ENCODE measurements around the gene SLC29A4.
A peak's percentile ranks its signal among the peaks of the same experiment; 100 is the strongest.
"Not testable (repeated sequence)": the region's sequence is repeated elsewhere in the genome, so short reads cannot be mapped to it uniquely, and the experiment has no call there.

SLC29A4 gene

DNA sequence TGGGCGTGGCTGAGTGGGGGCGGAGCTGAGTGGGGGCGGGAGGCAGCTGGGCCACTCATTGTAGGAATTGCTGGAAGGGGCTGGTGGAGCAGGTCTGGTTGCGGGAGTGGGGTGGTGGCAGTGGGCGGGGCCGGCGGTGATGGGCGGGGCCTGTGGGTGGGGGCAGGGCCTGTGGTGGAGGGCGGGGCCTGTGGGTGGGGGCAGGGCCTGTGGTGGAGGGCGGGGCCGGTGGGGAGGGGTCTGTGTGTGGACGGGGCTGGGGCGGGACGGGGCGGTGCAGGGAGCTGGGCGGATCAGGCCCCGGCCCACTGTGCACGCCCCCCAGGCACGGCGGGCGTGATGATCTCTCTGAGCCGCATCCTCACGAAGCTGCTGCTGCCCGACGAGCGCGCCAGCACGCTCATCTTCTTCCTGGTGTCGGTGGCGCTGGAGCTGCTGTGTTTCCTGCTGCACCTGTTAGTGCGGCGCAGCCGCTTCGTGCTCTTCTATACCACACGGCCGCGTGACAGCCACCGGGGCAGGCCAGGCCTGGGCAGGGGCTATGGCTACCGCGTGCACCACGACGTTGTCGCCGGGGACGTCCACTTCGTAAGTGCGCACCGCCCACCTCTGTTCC, 14.0 kb downstream of the SLC29A4 start:
- DNase-seq (ENCODE audit: low read depth) = peak; percentile 66

DNA sequence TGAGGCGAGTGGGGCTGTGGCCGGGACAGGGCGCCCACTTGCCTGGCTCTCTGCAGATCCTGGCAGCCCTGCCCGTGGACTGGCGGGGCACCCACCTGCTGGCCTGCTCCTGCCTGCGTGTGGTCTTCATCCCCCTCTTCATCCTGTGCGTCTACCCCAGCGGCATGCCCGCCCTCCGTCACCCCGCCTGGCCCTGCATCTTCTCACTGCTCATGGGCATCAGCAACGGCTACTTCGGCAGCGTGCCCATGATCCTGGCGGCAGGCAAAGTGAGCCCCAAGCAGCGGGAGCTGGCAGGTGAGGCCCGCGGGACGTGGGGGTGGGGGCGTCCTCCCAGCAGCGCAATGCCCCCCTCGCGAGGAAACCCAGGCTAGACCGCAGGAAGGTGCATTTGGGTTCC, 17.6 kb downstream of the SLC29A4 start:
- no peak for DNase-seq (ENCODE audit: low read depth)

DNA sequence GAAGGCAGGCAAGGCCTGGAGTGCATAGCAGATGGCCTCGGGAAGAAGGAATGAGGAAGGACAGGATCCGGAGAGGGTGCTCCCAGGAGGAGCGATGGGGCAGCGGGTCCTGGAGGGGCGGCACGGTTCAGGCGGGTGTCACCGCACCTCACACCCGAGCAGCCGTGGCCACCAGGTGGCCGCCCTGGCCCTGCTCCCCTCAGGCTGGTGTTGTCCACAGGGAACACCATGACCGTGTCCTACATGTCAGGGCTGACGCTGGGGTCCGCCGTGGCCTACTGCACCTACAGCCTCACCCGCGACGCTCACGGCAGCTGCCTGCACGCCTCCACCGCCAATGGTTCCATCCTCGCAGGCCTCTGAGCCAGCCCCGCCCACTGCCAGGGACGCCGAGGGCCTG, 19.8 kb downstream of the SLC29A4 start:
- DNase-seq (ENCODE audit: low read depth) = no peak

DNA sequence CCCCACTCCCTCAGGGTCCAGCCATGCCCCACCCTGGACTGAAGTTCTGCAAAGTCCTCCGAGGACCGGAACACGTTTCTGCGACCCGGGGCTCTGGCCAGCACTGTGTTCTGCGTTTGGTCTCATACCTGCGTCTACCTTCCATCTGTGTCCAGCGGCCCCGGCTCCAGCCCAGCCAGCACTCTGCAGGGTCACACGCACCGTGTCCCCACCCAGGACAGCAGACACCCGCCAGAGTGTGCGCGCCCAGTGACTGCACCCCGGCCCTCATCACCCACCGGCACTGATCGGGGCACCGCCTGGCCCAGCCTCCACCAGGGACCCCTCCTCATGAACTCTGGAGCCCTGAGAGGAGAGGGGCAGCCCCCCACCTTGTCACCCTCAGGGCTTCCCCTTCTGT, 20.3 kb downstream of the SLC29A4 start:
- DNase-seq (ENCODE audit: low read depth) = no peak

DNA sequence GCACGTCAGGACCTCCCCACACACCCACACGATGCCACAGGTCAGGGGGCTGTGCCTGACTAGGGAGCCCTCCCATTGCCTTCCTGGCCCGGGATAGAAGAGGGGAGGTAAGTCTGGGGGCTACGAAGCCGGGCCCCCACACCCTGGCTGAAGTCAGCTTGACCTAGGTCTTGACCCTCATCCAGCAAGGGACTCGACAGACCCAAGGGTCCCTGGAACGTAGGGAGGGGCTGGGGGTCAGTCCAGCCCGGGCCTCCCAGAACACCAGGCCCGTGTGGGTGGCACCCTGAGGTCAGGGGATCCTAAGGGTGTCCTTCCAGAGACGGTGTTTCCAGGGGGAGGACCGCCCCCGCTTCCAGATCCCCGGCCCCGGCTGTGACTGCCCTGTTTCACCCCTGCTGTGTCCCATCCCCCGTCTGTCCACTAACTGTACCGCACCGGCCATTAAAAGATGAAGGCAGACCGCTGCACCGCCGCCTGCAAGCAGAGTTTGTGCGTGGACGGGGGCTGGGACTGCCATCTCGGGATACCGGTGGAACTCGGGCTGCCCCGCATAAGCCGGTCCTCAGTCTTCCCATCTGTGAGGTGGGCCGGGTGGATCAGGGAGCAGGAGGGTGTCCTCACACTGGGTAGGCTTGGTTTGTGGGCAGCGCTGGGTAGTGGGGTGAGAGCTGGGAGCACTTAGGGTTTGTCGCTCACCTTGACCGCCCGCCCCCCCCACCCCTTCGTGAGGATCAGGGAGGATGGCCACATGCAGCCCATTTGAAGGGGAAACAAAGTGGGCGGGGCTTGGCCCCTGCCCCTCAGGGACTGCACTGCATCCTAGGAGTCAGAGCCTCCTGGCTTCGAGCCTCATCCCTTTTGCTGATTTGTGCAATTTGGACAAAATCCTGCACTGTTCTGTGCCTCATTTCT, 21.1 kb downstream of the SLC29A4 start:
- DNase-seq (ENCODE audit: low read depth) = no peak

DNA sequence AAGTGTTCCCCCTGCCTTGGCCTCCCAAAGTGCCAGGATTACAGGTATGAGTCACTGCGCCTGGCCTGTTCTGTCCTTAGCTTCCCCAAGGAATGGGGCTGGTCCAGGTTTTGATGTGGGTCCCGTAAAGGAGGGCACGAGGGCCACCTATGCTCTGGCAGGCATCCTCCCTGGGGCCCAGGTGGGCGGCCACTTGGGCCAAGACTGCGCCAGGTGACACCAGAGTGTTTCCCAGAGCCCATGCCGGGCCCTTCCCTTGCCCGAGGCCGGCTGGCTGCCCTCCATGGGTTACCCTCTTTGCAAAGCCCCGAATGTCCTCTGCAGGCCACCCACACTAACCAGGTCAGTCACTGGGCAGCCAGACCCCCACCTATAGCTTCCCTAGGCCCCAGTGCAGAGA, 22.3 kb downstream of the SLC29A4 start:
- not testable (repeated sequence) for DNase-seq (ENCODE audit: low read depth)

DNA sequence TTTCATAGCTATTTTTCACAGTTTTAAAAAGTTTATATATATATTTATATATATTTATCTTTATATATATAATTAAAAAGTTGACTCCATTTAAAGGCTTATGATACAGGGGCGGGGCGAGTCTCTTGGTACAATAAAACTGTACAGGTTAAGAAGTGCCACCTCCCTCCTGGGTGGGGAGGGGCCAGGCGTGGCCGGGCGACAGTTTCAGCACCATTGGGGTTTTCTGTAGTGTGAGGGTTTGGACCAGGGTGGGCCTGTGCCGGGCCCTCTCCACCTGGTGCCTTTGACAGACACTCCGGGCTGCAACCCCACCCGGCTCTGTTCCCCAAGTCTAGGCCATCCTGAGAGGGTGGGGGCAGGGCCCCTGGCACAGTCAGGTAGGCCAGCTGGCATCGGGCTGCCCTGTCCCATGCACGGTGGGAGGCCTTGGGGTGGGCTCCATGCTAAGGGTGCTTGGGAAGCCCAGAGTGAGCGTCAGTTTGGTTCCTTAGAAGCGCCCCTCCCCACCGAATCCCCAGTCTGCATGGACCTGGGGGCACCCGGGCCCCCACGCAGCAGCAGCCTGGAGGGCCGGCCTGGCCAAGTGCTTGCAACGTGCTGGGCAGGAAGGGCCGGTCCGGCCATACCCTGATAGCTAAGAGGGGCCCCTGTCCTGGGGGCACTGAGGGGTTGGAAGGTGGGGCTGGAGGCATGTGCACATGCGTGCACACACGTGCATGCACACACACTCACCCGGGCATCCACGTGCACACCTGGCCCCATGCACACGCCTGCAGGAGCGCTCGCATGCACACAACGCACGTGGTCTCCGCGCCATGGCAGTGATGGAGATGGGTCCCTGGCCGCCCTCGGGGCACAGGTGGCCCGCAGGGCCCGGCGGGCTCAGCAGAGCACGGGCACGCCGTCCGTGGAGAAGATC, 24.7 kb downstream of the SLC29A4 start:
- DNase-seq (ENCODE audit: low read depth) = not testable (repeated sequence)

DNA sequence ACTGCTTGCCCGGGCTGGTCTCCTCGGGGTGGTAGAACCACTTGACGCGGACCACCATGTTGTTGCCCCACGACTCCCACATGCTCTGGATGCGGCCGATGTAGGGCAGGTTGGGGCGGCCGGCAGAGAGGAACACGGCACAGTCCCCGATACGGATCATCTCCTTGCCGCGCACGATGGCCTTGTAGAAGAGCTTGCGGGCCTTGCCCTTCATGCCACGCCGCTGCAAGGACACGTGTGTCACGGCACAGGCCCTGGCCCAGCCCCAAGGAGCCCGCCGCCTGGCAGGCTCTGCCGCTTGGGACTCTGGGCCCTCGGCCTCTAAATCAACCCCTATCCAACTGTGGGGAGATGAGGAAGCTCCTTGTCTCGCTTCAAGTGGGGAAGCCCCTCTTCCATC, 26.4 kb downstream of the SLC29A4 start:
- DNase-seq (ENCODE audit: low read depth) = no peak

DNA sequence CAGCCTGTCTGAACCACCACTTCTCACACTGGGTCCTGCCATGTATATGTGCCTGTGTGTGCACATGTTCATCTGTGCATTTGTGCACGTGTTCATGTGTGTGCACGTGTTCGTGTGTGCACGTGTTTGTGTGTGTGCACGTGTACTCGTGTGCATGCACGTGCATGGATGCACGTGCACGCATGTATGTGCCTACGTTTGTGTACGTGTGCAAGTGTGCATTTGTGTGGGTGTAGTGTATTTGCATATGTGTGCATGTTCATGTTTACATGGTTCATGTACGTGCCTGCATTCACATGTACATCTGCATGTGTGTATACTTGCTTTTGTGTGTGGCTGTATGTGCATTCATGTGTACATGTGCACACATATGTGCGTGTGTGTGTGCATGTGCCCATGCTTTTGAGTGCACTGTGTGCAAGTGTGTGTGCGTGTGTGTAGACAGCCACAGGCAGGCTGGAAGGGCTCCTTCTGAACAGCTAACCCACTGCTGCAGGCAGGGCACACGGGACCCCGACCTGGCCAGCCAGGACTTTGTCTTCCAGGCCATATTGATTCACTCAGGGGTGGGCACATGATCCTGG, 28.2 kb downstream of the SLC29A4 start:
- no peak for DNase-seq (ENCODE audit: low read depth)

DNA sequence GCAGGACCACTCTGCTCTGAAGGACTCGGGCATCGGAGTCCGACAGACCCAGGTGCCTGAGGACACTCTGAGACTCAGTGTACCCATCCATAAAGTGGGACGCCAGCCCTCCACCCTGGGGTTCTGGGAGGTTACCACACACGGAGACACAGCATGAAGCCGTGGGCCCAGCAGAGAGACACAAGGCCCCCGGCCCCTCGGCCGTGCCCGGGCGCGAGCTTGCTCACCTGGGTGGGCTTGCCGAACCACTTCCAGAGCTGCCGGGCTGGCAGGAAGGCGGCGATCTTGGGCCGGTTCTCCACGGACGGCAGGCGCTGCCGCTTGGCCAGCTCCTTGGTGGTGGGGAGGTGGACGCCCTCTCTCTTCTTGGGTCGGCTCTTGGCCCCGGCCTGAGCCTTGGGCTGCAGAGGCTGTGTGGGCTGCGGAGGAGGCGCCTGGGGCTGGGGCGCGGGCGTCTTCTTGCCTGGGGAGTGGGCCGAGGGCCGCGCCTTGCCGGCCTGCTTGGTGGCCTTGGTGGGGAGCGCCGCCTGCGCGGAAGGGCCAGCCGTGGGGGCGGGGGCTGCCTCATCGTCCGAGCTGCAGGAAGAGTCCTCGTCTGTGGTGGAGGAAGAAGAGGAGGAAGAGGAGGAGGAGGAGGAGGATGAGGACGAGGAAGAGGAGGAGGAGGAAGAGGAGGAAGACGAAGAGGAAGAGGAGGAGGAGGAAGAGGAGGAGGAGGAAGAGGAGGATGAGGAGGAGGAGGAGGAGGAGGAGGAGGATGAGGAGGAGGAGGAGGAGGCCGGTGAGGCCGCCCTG, 29.7 kb downstream of the SLC29A4 start:
- not testable (repeated sequence) for DNase-seq (ENCODE audit: low read depth)

DNA sequence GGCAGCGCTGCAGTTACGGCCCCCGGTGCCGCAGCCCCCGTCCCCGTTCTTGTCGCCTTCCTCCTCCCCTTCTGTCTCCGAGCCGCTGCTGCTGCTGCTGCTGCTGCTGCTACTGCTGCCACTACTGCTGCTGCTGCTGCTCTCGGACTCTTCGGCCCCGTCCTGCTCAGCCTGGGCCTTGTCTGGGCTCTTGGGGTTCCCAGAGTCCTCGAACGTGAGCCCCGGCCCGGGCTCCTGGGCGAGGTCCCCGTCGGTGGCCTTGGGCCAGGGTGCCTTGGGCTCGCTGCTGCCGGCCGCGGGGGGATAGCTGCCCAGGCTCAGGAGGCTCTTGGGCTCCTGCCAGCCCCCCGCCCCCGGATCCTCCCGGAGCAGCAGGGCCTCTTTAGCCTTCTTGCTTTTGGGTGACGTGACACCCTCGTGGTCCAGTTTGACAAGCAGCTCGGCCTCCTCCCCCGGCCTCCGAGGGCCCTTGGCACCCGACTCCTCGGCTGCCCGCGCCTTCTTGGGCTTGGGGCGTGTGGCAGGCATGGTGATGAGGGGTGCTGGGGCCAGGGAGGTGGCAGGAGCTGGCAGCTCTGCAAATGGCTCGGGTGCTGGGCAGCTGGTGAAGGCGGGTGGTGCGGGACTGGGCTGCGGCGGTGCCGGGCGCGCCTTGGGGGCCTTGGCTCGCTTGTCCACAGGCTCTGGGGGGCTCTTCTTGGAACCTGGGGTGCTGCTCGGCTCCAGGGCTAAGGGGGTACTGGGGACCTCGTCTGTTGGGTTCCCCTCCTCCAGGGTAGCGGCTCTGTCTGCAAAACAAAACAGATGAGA, 30.5 kb downstream of the SLC29A4 start:
- DNase-seq (ENCODE audit: low read depth) = not testable (repeated sequence)

DNA sequence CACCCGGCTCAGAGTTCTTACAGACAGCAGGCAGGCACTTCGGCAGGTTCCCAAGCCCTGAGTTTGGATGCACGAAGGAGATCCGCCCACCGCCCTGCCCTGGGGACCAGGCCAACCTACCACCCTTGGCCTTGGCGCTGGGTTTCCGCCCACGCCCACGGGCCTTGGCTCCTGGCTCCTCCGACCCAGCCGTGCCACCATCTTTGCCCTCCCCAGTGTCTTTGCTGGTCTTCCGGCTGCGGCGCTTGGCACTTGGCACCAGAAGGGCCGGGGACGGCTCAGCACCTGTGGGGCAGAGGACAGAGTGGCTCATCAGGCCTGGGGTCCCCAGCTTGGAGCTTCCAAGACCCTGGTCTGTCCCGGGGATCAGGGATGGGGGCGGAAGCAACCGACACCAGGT, 32.1 kb downstream of the SLC29A4 start:
- DNase-seq (ENCODE audit: low read depth) = no peak

DNA sequence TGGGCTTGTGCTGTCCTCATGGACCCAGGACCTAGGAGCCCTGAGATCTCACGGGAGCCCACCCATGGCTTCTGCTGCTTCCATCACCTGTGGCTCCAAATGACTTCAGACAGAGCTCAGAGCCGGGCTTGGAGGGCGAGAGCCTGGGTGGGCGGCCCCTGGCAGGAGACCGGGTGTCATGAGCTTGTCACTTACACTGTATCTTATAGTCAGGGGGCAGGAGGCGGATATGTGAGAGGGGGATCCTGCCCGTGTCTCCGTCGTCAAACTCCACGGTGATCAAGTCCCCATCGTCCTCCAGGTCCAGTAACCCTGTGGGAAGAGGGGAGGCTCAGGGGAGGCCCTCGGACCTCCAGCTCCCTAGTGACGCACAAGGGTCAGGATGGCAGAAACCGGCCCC, 33.0 kb downstream of the SLC29A4 start:
- no peak for DNase-seq (ENCODE audit: low read depth)

DNA sequence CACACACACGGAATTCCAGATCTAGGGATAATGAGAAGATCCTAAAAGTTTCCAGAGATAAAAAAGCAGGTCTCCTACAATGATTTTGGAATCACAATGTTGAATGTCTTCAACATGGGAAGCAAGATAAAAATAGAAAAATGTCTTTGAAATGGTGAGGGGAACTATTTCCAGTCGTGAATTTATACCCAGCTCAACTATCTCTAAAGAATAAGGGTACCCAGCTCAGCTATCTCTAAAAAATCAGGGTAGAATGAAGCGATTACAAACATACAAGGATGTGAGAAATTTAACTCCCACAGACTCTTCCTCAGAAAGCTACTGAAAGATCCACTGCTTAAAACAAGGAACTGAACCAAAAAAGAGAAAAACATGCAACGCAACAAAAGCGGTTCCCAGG, 35.9 kb downstream of the SLC29A4 start:
- DNase-seq (ENCODE audit: low read depth) = not testable (repeated sequence)

DNA sequence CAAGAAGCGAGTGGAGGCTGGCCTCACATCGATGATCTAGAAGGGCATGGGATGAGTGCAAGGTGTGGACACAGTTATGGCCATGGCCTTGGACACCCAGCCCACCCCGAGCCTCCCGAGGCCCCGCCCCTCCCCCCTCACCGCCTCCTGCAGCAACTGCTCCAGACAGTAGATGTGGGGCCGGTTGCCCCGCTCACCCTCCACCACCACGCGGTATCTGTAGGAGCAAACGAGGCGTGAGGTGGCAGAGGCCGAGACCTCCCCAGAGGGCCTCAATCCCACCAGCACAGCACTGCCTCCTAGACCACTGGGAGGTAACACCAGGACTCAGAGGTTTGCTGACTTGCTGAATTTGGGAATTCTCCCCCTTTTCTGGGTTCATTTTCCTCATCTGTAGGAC, 37.6 kb downstream of the SLC29A4 start:
- DNase-seq (ENCODE audit: low read depth) = no peak

DNA sequence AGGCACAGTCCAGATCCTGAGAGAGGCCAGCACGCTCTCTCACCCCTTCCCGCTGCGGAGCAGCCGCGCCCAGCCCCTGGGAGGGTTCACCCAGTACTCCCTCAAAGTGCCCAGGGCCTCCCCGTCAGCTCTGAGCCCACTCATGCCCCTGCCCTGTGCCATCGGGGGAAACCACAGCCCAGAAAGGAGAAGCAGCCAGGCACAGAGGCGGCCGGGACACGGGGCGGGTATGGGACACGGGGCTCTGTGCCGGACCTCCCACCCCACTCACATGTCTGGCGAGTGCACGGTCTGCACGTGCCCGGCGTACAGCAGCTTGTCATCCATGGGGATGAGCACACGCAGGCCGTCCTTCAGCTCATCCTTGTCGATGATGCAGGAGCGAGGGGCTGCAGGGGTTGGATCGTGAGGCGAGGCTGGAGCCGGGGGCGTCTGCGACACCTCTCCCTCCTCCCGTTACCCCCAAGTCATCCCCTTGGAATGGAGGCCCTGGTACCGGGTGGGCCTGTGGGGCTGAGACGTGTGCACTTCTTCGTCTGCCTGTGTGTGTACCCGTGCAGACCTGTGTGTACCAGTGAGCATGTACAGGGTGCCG, 38.2 kb downstream of the SLC29A4 start:
- no peak for DNase-seq (ENCODE audit: low read depth)

DNA sequence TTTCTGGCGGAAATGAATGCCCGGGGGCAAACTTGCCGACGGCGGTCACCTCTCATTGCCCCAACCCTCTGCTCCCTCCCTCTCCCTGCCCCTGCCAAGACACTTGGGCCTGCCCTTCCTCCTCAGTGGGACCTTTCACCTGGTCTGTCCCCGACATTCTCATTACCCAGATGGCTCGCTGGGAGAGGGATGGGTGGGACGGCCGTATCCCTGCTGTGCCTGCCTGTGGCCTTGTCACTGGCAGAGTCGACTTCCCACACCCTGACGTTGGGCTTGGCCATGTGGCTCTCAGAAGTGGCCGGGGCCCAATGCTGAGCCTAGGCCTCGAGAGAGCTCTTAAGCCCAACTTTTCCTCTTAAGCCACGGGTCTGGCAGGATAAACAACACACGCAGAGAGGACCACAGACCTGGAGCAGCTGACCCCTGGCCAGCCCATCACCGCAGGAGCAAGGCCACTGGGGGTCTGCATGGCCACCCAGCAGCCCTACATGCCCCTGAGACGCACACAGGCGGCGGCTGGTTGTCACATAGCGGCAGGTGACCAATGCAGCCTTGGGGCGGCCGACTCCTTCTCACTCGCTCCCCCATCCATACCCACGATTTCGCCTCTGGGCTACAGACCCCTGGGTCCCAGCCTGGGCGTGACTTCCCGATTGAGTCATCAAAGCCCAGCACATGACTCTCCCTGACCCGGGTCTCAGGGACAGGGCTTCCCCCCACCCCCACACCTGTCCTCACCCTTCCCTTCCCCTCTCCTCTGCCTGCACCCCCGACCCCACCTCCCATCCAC, 40.1 kb downstream of the SLC29A4 start:
- DNase-seq (ENCODE audit: low read depth) = no peak

DNA sequence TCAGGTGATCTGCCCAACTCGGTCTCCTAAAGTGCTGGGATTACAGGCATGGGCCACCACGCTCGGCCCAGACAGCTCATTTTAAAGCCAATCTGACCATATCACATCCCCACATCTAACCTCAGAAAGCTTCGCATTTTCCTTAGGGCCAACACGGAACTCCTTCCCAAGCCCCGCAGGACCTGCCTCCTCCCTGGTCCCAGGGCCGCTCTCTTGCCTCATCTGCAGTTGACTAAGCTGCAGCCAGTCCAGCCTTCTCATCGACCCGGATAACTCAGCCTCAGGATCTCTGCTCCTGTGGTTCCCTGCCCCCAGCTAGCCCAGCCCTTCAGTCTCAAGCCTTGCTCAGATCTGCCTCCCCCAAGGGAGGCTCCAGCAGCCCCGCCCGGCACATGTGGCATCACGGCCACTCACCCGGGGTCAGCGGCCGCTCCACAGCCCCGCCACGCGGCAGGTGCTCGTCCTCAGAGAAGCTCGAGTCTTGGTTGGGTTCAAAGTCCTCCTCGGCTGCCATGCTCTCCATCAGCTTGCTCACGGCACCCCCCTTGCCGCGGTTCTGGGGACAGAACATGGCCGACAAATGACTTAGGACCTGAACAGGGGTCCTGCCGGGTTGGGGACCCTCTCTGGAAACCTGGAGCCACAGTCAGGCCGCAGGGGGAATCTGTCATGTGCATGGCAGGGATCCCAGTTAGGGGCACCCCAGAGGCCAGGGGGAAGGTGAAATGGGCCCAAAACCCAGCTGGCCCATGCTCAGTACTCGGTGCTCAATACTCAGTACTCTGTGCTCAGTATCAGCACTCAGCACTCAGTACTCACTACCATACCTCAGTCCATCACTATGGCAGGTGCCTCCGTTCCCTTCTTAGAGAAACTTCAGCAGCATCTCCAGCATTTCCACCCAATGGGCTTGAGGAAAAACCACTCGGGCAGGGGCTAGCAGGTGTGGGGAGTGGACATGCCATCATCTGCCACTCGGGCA, 41.3 kb downstream of the SLC29A4 start:
- not testable (repeated sequence) for DNase-seq (ENCODE audit: low read depth)
